GM12891 (cell line): Measurements from ENCODE around the gene SLC12A5.

Experiments used
- PAX5 ChIP-seq: IDR thresholded peaks from 2 replicates; pipeline ENCODE4 v1.6.1; 2011; ENCODE audit warnings: low read length, moderate library complexity, mild to moderate bottlenecking; ENCODE audit not compliant: insufficient read depth, severe bottlenecking
- POLR2A ChIP-seq: IDR thresholded peaks from 2 replicates; pipeline ENCODE4 v1.6.1; 2011; ENCODE audit warnings: low read depth, low read length, control low read depth
- POLR2AphosphoS5 ChIP-seq: IDR thresholded peaks from 2 replicates; pipeline ENCODE4 v1.6.1; 2011; ENCODE audit warnings: low read depth, low read length, control low read depth
- SPI1 ChIP-seq: IDR thresholded peaks from 2 replicates; pipeline ENCODE4 v1.6.1; 2011; ENCODE audit warnings: low read depth, low read length, control low read depth
- TAF1 ChIP-seq: IDR thresholded peaks from 2 replicates; pipeline ENCODE4 v1.6.1; 2011; ENCODE audit warnings: low read depth, low read length, control low read depth

GRCh38 chr20:46076806-46077205 lies 47.8 kb downstream of the SLC12A5 start:
- TF ChIP-seq POLR2AphosphoS5 (no peak), POLR2A (no peak), TAF1 (no peak), SPI1 (no peak), PAX5 (no peak)
